ENCODE measurements around the gene KIF26B.
"Not testable (repeated sequence)": the region's sequence is repeated elsewhere in the genome, so short reads cannot be mapped to it uniquely, and the experiment has no call there.

KIF26B gene

GRCh38 chr1:245693116-245693793 is 538.5 kb downstream of the KIF26B start:
- no peak for DNase-seq (ENCODE audit: low read depth)
- TF ChIP-seq CTCF (IDR thresholded peaks at IDR 0.05; ENCODE audit: control insufficient read depth, extremely low read depth, insufficient read depth): no peak
- no peak overlapping the region for H3K4me3 ChIP-seq (ENCODE audit: low read depth, low read length)

GRCh38 chr1:245693941-245694752 is 539.4 kb downstream of the KIF26B start:
- H3K4me3 ChIP-seq (ENCODE audit: low read depth, low read length): no peak overlapping the region
- DNase-seq (ENCODE audit: low read depth): no peak
- no peak for TF ChIP-seq CTCF (IDR thresholded peaks at IDR 0.05; ENCODE audit: control insufficient read depth, extremely low read depth, insufficient read depth)

DNA sequence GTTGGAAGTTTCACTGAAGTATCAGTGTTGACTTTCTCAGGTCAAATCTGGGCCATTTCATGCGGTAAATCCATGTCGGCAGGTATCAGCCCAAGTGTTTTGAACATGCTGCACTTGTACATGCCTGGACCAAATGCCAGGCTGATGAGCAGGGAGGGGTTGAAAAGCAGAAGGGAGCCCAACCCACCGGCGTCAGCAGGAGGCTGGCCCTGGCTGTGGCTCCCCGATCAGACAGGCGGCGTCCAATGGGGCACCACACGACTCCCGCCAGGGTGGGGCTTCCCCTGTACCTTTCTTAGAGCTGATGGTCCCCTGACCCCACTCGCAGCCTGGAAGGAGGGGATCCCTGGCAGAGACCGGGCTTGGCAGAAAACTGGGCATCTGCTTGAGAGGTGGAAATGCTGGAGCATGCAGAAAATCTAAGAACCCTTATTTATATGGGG is 540.0 kb downstream of the KIF26B start:
- no peak overlapping the region for H3K4me3 ChIP-seq (ENCODE audit: low read depth, low read length)
- no peak for DNase-seq (ENCODE audit: low read depth)
- no peak for TF ChIP-seq CTCF (IDR thresholded peaks at IDR 0.05; ENCODE audit: control insufficient read depth, extremely low read depth, insufficient read depth)

DNA sequence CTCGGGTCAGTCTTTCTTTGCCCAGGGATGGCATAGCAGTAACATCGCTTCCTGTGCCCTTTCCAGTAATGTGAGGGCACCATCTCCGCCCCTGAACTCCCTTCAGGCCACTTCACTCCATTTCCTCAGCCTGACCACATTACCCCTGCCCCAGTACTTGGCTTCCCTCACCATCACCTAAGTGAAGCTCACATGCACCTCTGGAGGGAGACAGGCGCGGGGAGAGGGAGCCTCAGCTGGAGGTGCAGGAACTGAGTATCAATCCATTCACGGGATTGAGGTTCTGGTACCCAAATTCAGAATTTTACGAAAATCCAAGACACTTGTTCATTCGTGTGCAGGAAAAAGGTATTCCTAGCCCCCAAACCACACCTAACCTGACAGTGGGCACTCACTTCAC is 540.4 kb downstream of the KIF26B start:
- no peak for DNase-seq (ENCODE audit: low read depth)
- no peak overlapping the region for H3K4me3 ChIP-seq (ENCODE audit: low read depth, low read length)
- TF ChIP-seq CTCF (IDR thresholded peaks at IDR 0.05; ENCODE audit: control insufficient read depth, extremely low read depth, insufficient read depth): no peak

DNA sequence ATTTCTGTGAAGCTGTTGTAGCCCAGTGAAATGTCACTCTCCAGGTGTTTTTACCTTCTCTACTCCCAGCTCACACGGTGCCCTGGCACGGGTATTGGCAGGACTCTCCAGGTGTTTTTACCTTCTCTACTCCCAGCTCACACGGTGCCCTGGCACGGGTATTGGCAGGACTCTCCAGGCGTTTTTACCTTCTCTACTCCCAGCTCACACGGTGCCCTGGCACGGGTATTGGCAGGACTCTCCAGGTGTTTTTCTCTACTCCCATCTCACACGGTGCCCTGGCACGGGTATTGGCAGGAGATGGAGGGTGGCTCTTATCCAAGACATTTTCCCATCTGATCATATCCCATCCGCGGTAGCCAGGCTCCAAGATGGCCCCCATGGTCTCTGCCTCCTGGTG is 540.9 kb downstream of the KIF26B start:
- not testable (repeated sequence) for DNase-seq (ENCODE audit: low read depth)

DNA sequence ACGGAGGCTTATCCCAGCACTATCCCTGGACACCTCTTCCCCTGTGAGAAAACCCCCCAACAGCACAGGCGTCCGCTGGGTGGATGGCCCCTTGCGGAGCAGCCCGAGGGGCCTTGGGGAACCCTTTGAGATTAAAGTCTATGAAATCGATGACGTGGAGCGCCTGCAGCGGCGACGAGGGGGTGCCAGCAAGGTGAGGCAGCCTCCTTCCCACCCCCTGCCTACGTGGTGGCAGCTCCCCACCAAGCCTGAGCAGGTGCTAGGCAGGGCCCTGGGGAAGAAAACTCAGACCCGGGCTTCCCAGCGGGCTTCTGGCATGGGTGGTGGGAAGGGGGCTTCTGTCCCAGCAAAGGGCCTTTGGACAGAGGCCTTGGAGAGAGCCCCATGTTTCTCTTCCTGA is 543.3 kb downstream of the KIF26B start:
- H3K4me3 ChIP-seq (ENCODE audit: low read depth, low read length): no peak overlapping the region
- TF ChIP-seq CTCF (IDR thresholded peaks at IDR 0.05; ENCODE audit: control insufficient read depth, extremely low read depth, insufficient read depth): no peak
- no peak for DNase-seq (ENCODE audit: low read depth)

More for the DNA sequence above, 540.9 kb downstream of the KIF26B start:
- not testable (repeated sequence) for H3K4me3 ChIP-seq (ENCODE audit: low read depth, low read length)

GRCh38 chr1:245698860-245699259 is 544.1 kb downstream of the KIF26B start:
- no peak for TF ChIP-seq CTCF (IDR thresholded peaks at IDR 0.05; ENCODE audit: control insufficient read depth, extremely low read depth, insufficient read depth)
- no peak for DNase-seq (ENCODE audit: low read depth)
- no peak overlapping the region for H3K4me3 ChIP-seq (ENCODE audit: low read depth, low read length)

All from LNCaP clone FGC (cell line).